Measurements from ENCODE around the gene OTOGL. TPM values are rescaled to one million over a fixed set of nuclear protein-coding genes. Genes with fewer than 3 reads are reported as not detected.
"Not testable (repeated sequence)": the region's sequence is repeated elsewhere in the genome, so short reads cannot be mapped to it uniquely, and the experiment has no call there.

The OTOGL gene
- total RNA-seq, 1 donor from 2014 or later, result 0.32 TPM

DNA sequence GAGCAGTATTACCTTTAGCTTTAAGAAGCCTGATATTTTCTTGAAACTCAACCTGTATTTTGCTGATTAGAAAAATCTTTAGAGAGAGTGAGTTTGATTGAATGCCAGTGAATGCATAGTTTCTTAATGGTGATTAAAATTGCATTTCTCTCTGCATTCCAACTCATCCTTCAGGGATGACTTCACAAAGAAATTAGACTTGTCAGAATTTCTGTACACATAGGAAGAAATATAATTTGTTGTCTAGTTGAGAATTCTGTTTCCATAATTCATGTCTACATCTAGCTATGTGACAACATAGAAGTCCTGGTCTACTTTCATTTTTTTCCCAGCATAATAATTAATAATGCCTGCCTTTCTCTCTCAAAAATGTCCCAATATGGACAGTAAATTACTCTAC is 136.6 kb downstream of the OTOGL start:
- Histone ChIP-seq H3K9me3 (no peaks in the 10 kb centered on the region), H3K4me1 (no peaks in the 10 kb centered on the region), H3K36me3 (no peaks in the 10 kb centered on the region), H3K4me3 (no peak overlapping the region), H3K27ac (no peak overlapping the region), H3K27me3 (ENCODE audit: low read depth) (no peaks in the 10 kb centered on the region)
- intact Hi-C loops (cut with DNase I), result no loop called here
- no peak for ATAC-seq
- DNase-seq, result no peak
- TF ChIP-seq, protein P1, sequence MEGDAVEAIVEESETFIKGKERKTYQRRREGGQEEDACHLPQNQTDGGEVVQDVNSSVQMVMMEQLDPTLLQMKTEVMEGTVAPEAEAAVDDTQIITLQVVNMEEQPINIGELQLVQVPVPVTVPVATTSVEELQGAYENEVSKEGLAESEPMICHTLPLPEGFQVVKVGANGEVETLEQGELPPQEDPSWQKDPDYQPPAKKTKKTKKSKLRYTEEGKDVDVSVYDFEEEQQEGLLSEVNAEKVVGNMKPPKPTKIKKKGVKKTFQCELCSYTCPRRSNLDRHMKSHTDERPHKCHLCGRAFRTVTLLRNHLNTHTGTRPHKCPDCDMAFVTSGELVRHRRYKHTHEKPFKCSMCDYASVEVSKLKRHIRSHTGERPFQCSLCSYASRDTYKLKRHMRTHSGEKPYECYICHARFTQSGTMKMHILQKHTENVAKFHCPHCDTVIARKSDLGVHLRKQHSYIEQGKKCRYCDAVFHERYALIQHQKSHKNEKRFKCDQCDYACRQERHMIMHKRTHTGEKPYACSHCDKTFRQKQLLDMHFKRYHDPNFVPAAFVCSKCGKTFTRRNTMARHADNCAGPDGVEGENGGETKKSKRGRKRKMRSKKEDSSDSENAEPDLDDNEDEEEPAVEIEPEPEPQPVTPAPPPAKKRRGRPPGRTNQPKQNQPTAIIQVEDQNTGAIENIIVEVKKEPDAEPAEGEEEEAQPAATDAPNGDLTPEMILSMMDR (IDR thresholded peaks at IDR 0.05), result no peak

DNA sequence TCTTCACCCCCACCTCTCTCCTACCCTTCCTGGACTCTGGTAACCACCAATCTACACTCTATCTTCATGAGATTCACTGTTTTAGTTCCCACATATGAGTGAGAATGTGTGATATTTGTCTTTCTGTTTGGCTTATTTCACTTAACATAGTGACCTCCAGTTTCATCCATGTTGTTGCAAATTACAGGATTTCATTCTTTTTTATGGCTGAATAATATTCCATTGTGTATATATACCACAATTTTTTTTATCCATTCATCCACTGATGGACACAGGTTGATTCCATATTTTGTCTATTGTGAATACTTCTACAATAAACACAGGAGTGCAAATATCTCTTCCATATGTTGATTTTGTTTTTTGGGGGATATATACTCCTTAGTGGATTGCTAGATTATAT is 140.5 kb downstream of the OTOGL start:
- Histone ChIP-seq H3K4me1 (no peaks in the 10 kb centered on the region), H3K4me3 (no peak overlapping the region), H3K9me3 (no peaks in the 10 kb centered on the region), H3K27ac (no peak overlapping the region), H3K27me3 (ENCODE audit: low read depth) (no peaks in the 10 kb centered on the region), H3K36me3 (no peaks in the 10 kb centered on the region)
- intact Hi-C loops (cut with DNase I), result no loop called here
- no peak for DNase-seq
- TF ChIP-seq, protein P1 (IDR thresholded peaks at IDR 0.05), result no peak
- ATAC-seq, result no peak

DNA sequence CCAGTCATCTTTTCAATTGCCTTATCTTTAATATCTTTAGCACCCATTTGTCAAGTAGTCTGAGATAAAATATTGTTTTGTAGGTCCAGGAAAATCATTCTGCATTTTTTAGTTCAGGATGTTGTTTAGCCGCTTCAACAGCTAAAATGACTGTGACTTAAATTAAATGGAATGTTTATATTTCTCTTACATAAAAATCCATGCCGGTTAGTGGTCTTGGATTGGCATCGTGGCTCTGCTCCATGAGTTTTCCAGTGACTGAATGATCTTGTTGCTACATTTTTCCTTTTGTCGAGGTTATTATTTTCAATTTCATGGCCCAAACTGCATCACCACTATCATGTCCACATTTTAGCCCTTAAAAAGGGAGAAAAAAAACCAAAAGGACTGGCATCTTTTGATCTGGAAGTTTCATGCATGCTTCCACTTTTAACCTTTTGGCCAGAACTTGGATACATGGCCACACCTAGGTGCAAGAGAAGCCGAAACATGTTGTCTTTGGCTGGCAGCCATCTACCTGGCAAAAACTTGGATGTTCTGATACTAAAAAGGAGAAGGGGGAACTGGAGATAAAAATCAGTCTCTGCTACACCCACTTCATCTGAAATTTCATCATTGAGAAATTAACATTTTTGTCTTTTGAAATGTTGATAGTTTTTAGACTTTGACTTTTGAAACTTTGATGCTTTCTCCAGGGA is 142.4 kb downstream of the OTOGL start:
- no peak overlapping the region for H3K27ac ChIP-seq

DNA sequence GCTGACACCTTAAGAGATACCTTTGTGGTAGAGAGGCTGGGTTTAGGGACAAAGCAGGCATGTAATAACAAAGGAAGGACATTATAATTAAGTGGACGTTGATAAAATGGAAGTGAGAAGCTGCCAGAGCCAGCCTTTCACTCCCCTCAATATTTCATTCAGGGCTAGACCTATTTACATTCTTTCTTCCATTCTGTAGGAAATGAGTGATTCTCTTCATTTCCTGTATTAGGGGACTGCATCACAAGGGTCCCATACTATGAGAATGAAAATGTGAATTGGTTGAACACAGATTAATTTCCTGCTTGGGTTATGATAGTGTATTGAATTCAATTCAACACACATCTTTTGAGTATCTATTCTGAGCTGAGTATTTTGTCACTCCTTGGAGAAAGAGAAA is 143.0 kb downstream of the OTOGL start:
- ATAC-seq, result no peak
- Histone ChIP-seq H3K9me3 (no peaks in the 10 kb centered on the region), H3K27me3 (ENCODE audit: low read depth) (no peaks in the 10 kb centered on the region), H3K27ac (no peak overlapping the region), H3K4me3 (no peak overlapping the region), H3K36me3 (no peaks in the 10 kb centered on the region), H3K4me1 (no peaks in the 10 kb centered on the region)
- TF ChIP-seq, protein P1 (IDR thresholded peaks at IDR 0.05), result no peak
- intact Hi-C loops (cut with DNase I), result no loop called here
- no peak for DNase-seq

More for the DNA sequence above, 142.4 kb downstream of the OTOGL start:
- Histone ChIP-seq H3K4me1 (no peaks in the 10 kb centered on the region), H3K36me3 (no peaks in the 10 kb centered on the region), H3K27me3 (ENCODE audit: low read depth) (no peaks in the 10 kb centered on the region), H3K9me3 (no peaks in the 10 kb centered on the region), H3K4me3 (no peak overlapping the region)
- DNase-seq (no peak), ATAC-seq (no peak)
- intact Hi-C loops (cut with DNase I), result no loop called here
- TF ChIP-seq, protein P1 (IDR thresholded peaks at IDR 0.05), result no peak

DNA sequence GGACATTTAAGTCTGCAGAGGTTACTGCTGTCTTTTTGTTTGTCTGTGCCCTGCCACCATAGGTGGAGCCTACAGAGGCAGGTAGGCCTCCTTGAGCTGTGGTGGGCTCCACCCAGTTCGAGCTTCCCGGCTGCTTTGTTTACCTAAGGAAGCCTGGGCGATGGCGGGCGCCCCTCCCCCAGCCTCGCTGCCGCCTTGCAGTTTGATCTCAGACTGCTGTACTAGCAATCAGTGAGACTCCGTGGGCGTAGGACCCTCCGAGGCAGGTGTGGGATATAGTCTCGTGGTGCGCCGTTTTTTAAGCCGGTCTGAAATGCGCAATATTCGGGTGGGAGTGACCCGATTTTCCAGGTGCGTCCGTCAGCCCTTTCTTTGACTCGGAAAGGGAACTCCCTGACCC is 150.2 kb downstream of the OTOGL start:
- intact Hi-C loops (cut with DNase I); H3K9me3 ChIP-seq; H3K27me3 ChIP-seq (ENCODE audit: low read depth); H3K36me3 ChIP-seq; DNase-seq; ATAC-seq; H3K4me1 ChIP-seq; H3K27ac ChIP-seq; H3K4me3 ChIP-seq: not testable (repeated sequence)

DNA sequence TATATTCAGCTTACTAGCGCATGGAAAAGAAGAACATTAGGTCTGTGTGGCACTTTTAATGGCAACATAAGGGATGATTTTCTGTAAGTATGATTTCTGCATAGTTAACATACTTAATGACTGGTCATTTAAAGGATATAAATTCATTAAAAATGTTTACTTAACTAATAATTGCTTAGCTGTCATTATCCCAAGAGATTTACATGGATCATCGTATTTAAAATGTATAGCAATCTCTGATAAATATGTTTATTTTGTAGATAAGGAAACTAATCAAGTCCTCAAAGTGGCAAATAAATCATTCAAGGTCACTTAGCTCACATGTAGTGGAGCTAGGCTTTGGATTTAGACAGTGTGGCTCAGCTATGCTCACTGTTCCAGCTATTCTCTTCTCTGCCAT is 158.6 kb downstream of the OTOGL start:
- no peak for DNase-seq
- H3K9me3 ChIP-seq, result no peaks in the 10 kb centered on the region
- no peak for ATAC-seq
- H3K36me3 ChIP-seq, result no peaks in the 10 kb centered on the region
- H3K27ac ChIP-seq, result no peak overlapping the region
- TF ChIP-seq, protein P1 (IDR thresholded peaks at IDR 0.05), result no peak
- H3K27me3 ChIP-seq (ENCODE audit: low read depth), result no peaks in the 10 kb centered on the region
- H3K4me3 ChIP-seq, result no peak overlapping the region
- intact Hi-C loops (cut with DNase I), result no loop called here
- H3K4me1 ChIP-seq, result no peaks in the 10 kb centered on the region

Measured in lower lobe of right lung (tissue), 2 donors.